Measurements from ENCODE around the gene MAPK1IP1L.

DNA sequence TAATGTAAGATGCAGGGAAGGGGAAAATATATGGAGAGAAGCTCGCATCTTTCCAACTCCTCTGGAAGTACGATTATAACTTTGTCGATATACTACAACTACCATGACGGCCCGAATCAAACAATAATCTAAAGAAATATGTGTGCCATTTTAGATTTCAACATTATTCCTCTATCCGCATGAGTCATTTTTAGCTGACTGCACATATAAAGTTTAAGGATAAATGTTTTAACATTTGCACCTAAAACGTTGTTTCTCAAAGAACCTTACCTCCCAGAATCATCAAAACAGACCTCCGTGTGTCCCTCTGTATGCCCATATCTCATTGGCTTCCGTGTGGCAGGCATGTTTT is 25.0 kb upstream of the MAPK1IP1L start:
- TF ChIP-seq CTCF (IDR thresholded peaks at IDR 0.05) (no peak), POLR2A (IDR thresholded peaks at IDR 0.05) (no peak), EP300 (IDR thresholded peaks at IDR 0.05) (no peak)

Measured in tibial nerve (tissue), 4 donors.